K562 (cell line): Measurements from ENCODE around the gene GADD45GIP1. TPM values are rescaled to one million over a fixed set of nuclear protein-coding genes. Genes with fewer than 3 reads are reported as not detected.

ENCODE experiments used
- ASH1L ChIP-seq: fragments of 450-650 bp; IDR thresholded peaks from 2 replicates; pipeline ENCODE4 v1.6.1; 2018; ENCODE audit warnings: borderline replicate concordance, mild to moderate bottlenecking, low read depth; ENCODE audit not compliant: partially characterized antibody
- EZH2 ChIP-seq: IDR thresholded peaks from 2 replicates; pipeline ENCODE4 v1.6.1; 2012; ENCODE audit warnings: low read depth, mild to moderate bottlenecking, inconsistent platforms, low read length, borderline replicate concordance
- OTX1 ChIP-seq: fragments of 450-650 bp; formaldehyde crosslinking; IDR thresholded peaks from 2 replicates; pipeline ENCODE4 v1.4.0; 2022; ENCODE audit warnings: mild to moderate bottlenecking
- PHB ChIP-seq: fragments of 250-450 bp; sonication (Bioruptor Pico); IDR thresholded peaks from 2 replicates; pipeline ENCODE4 v1.5.0; 2021
- PHF20 ChIP-seq: fragments of 450-650 bp; IDR thresholded peaks from 2 replicates; pipeline ENCODE4 v1.6.1; 2018; ENCODE audit not compliant: partially characterized antibody
- RFX1 ChIP-seq: fragments of 450-650 bp; IDR thresholded peaks from 2 replicates; pipeline ENCODE4 v1.6.1; 2016; ENCODE audit warnings: mild to moderate bottlenecking, moderate library complexity
- TAL1 ChIP-seq: fragments of 450-650 bp; IDR thresholded peaks from 2 replicates; pipeline ENCODE4 v1.6.1; 2016; ENCODE audit warnings: mild to moderate bottlenecking
- TCF7 ChIP-seq: sonication (generic); IDR thresholded peaks from 2 replicates; pipeline ENCODE4 v1.6.1; 2016; ENCODE audit warnings: antibody characterized with exemption, borderline replicate concordance
- ZC3H8 ChIP-seq: fragments of 450-650 bp; IDR thresholded peaks from 2 replicates; pipeline ENCODE4 v1.6.1; 2017
- polyA plus RNA-seq, 8 experiments: library from polyadenylated mRNA; depleted of rRNA in 4 of 8; stranded (reverse) in 5 of 8; unstranded in 3 of 8; fragments of >200 nt; fragmentation: Nextera tagmentation in 2 of 8; fragmentation: Illumina TruSeq in 1 of 8; extraction: Ambion mirVana in 2 of 8; extraction: Trizol in 1 of 8; gene quantifications; 2 replicates each; pipeline versions ENCODE4 v1.2.1 to v1.2.3, GENCODE V29; 2011 to 2014; ENCODE audit warnings: inconsistent platforms in 1 of 8, missing spikeins in 1 of 8
- total RNA-seq, 7 experiments: library from RNA; depleted of rRNA in 6 of 7; stranded (reverse); fragments of >200 nt in 6 of 7; fragmentation: Illumina TruSeq in 2 of 7; extraction: Trizol in 2 of 7; gene quantifications; 2 replicates each; pipeline versions ENCODE4 v1.2.1 to v1.2.3, GENCODE V29; 2011 to 2021; ENCODE audit warnings: low replicate concordance in 1 of 7
- TF ChIP-seq, protein P1 (sequence below), 2 experiments: fragments of 450-650 bp; IDR thresholded peaks; 2 replicates each; pipeline ENCODE4 v1.6.1; 2016; ENCODE audit warnings: mild to moderate bottlenecking in 2 of 2, borderline replicate concordance in 1 of 2, low read depth in 1 of 2, moderate library complexity in 1 of 2
- TF ChIP-seq, protein P2 (sequence below): sonication (generic); formaldehyde crosslinking; IDR thresholded peaks from 2 replicates; pipeline ENCODE4 v1.9.0; 2022; ENCODE audit warnings: mild to moderate bottlenecking, missing genetic modification reagents
- TF ChIP-seq, protein P3 (sequence below), 3 experiments: fragments of 200-800 bp in 1 of 3; sonication (Bioruptor generic) in 1 of 3; sonication (generic) in 1 of 3; formaldehyde crosslinking in 1 of 3; IDR thresholded peaks; 2 replicates each; pipeline versions ENCODE4 v1.6.1 to v1.8.0; 2016 to 2022; ENCODE audit warnings: mild to moderate bottlenecking in 2 of 3, missing compliant biosample characterization in 2 of 3, missing genetic modification characterization in 2 of 3, missing genetic modification reagents in 1 of 3
- TF ChIP-seq, protein P4 (sequence below), 3 experiments: IDR thresholded peaks in 2 of 3; conservative IDR thresholded peaks in 1 of 3; 2 replicates each; pipeline ENCODE4 v1.5.1; 2011 to 2012; ENCODE audit warnings: low read length in 3 of 3, mild to moderate bottlenecking in 3 of 3, control low read depth in 2 of 3, improper control_type of control experiment in 1 of 3, inconsistent platforms in 1 of 3, low read depth in 1 of 3, mixed read lengths in 1 of 3, moderate library complexity in 1 of 3; ENCODE audit not compliant: insufficient read depth in 2 of 3
- TF ChIP-seq, protein P5 (sequence below): fragments of 450-650 bp; IDR thresholded peaks from 2 replicates; pipeline ENCODE4 v1.7.0; 2016; ENCODE audit warnings: borderline replicate concordance

Gene GADD45GIP1
- total and polyA plus RNA-seq, 9 of the 15 experiments (the other 6 are each of a cell fraction or from before 2014, with no cell fraction given): 5.1 to 161 (median 29.2) TPM

DNA sequence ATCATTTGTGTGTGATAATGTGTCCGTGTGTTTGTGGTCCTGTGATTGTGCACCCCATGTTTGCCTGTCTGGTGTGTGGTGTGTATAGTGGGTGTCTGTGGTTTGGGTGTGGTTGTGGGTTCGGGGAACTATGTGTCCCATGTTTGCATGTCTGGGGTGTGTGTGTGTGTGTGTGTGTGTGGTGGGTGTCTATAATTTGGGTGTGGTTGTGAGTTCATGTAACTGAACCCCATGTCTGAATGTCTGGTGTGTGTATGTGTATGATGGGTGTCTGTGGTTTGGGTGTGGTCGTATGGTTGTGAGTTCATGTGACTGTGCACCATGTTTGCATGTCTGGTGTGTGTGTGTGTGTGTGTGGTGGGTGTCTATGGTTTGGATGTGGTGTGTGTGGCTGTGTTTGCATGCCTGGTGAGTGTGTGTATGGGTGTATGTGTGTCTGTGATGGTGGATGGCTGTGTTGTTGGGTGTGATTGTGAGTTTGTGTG lies 27.2 kb upstream of the GADD45GIP1 start (continued):
- TF ChIP-seq, protein P1, sequence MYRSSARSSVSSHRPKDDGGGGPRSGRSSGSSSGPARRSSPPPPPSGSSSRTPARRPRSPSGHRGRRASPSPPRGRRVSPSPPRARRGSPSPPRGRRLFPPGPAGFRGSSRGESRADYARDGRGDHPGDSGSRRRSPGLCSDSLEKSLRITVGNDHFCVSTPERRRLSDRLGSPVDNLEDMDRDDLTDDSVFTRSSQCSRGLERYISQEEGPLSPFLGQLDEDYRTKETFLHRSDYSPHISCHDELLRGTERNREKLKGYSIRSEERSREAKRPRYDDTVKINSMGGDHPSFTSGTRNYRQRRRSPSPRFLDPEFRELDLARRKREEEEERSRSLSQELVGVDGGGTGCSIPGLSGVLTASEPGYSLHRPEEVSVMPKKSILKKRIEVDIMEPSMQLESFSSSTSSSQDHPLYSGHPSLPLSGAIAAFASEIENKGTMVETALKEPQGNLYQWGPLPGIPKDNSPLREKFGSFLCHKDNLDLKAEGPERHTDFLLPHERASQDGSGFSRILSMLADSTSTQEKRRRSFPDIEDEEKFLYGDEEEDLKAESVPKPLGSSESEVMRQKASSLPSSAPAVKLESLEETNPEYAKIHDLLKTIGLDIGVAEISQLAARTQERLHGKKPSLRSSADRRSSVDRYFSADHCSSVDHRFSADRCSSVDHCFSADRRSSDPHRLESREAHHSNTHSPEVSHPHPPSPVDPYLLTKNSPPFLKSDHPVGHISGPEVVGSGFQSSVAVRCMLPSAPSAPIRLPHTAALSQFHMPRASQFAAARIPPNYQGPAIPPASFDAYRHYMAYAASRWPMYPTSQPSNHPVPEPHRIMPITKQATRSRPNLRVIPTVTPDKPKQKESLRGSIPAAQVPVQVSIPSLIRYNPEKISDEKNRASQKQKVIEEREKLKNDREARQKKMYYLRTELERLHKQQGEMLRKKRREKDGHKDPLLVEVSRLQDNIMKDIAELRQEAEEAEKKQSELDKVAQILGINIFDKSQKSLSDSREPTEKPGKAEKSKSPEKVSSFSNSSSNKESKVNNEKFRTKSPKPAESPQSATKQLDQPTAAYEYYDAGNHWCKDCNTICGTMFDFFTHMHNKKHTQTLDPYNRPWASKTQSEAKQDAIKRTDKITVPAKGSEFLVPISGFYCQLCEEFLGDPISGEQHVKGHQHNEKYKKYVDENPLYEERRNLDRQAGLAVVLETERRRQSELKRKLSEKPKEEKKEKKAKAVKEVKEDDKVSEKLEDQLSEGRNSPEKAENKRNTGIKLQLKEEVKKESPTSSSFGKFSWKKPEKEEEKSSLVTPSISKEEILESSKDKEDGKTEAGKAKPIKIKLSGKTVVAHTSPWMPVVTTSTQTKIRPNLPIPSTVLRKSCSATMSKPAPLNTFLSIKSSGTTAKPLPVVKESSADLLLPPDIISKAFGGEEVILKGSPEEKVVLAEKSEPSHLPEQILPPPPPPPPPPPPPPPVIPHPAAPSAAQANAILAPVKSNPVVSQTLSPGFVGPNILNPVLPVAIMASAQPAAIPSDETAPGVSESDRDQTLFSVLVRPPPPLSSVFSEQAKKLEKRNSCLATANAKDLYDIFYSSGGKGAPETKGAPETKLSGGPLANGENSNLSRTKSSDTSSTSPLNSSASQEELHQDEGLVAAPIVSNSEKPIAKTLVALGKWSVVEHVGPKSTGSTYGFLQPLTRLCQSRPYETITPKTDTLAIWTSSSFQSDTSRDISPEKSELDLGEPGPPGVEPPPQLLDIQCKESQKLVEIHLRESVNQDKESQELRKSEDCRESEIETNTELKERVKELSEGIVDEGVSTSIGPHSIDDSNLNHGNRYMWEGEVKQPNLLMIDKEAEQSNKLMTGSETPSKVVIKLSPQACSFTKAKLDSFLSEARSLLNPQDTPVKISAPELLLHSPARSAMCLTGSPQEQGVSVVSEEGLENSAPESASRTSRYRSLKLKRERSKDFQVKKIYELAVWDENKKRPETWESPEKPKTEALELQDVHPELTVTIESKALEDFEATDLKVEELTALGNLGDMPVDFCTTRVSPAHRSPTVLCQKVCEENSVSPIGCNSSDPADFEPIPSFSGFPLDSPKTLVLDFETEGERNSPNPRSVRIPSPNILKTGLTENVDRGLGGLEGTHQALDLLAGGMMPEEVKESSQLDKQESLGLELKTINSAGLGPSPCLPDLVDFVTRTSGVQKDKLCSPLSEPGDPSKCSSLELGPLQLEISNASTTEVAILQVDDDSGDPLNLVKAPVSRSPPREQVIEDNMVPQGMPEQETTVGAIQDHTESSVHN (IDR thresholded peaks at IDR 0.05; ENCODE audit: borderline replicate concordance in 1 of 2, low read depth in 1 of 2): peak in 1 of 2 experiments; percentile 6; a peak in 1 of 4 replicates
- TF ChIP-seq, protein P2, sequence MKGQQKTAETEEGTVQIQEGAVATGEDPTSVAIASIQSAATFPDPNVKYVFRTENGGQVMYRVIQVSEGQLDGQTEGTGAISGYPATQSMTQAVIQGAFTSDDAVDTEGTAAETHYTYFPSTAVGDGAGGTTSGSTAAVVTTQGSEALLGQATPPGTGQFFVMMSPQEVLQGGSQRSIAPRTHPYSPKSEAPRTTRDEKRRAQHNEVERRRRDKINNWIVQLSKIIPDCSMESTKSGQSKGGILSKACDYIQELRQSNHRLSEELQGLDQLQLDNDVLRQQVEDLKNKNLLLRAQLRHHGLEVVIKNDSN (CRISPR knock-in tag): peak; percentile 33; the same call in 1 of the 2 replicates
- TF ChIP-seq ASH1L (no peak), RFX1 (no peak), EZH2 (no peak), TCF7 (no peak), TAL1 (no peak), OTX1 (CRISPR knock-in tag) (peak; percentile 80; the same call in 1 of the 2 replicates), PHB (no peak), ZC3H8 (no peak), PHF20 (peak; percentile 67)
- TF ChIP-seq, protein P3, sequence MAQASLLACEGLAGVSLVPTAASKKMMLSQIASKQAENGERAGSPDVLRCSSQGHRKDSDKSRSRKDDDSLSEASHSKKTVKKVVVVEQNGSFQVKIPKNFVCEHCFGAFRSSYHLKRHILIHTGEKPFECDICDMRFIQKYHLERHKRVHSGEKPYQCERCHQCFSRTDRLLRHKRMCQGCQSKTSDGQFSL (CRISPR knock-in tag; IDR thresholded peaks at IDR 0.05): no peak
- TF ChIP-seq, protein P3 (tag; IDR thresholded peaks at IDR 0.05): no peak
- TF ChIP-seq, protein P4, sequence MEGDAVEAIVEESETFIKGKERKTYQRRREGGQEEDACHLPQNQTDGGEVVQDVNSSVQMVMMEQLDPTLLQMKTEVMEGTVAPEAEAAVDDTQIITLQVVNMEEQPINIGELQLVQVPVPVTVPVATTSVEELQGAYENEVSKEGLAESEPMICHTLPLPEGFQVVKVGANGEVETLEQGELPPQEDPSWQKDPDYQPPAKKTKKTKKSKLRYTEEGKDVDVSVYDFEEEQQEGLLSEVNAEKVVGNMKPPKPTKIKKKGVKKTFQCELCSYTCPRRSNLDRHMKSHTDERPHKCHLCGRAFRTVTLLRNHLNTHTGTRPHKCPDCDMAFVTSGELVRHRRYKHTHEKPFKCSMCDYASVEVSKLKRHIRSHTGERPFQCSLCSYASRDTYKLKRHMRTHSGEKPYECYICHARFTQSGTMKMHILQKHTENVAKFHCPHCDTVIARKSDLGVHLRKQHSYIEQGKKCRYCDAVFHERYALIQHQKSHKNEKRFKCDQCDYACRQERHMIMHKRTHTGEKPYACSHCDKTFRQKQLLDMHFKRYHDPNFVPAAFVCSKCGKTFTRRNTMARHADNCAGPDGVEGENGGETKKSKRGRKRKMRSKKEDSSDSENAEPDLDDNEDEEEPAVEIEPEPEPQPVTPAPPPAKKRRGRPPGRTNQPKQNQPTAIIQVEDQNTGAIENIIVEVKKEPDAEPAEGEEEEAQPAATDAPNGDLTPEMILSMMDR (IDR thresholded peaks at IDR 0.05 in 2 of 3, conservative IDR thresholded peaks at IDR 0.05 in 1 of 3; ENCODE audit: insufficient read depth in 2 of 3, low read depth in 1 of 3, low read length in 3 of 3): no peak
- TF ChIP-seq, protein P5, sequence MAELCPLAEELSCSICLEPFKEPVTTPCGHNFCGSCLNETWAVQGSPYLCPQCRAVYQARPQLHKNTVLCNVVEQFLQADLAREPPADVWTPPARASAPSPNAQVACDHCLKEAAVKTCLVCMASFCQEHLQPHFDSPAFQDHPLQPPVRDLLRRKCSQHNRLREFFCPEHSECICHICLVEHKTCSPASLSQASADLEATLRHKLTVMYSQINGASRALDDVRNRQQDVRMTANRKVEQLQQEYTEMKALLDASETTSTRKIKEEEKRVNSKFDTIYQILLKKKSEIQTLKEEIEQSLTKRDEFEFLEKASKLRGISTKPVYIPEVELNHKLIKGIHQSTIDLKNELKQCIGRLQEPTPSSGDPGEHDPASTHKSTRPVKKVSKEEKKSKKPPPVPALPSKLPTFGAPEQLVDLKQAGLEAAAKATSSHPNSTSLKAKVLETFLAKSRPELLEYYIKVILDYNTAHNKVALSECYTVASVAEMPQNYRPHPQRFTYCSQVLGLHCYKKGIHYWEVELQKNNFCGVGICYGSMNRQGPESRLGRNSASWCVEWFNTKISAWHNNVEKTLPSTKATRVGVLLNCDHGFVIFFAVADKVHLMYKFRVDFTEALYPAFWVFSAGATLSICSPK: peak; percentile 61; the same call in 1 of the 2 replicates
